Measurements from ENCODE around the gene BLOC1S1.

GRCh38 chr12:55671746-55672145, 44.1 kb upstream of the BLOC1S1 start:
- no peak for TF ChIP-seq CTCF (conservative IDR thresholded peaks at IDR 0.05; ENCODE audit: low read length)
- no peak for TF ChIP-seq EZH2phosphoT487 (IDR thresholded peaks at IDR 0.05; ENCODE audit: borderline replicate concordance, low read depth, low read length)

All from OCI-LY7 (cell line).